HEK293 (cell line): ENCODE measurements around the gene CCNJL.

ENCODE experiments used
- CTCF ChIA-PET: fragments of 350-600 bp; formaldehyde crosslinking; extraction: SDS; loops from one replicate; lab custom pipeline; 2021; ENCODE audit warnings: antibody characterized with exemption; lab: Yijun Ruan, JAX
- POLR2A ChIA-PET: fragments of 300-600 bp; formaldehyde crosslinking; extraction: SDS; loops from one replicate; lab custom pipeline; 2020; ENCODE audit warnings: antibody characterized with exemption, inconsistent platforms; lab: Yijun Ruan, JAX
- H3K27ac ChIP-seq: fragments of 200-500 bp; sonication (Bioruptor generic); 2 replicates; pipeline ENCODE4 v1.5.1; 2014; ENCODE audit warnings: low read depth, low read length, control low read depth, inconsistent platforms; ENCODE audit errors: extremely low read depth
- H3K36me3 ChIP-seq, 2 experiments: fragments of 200-500 bp in 1 of 2; sonication (Bioruptor generic) in 1 of 2; 1 replicate in 1 of 2; 2 replicates in 1 of 2; pipeline ENCODE4 v1.5.1; 2014 to 2017; ENCODE audit warnings: inconsistent platforms in 2 of 2, low read length in 2 of 2; ENCODE audit not compliant: control insufficient read depth in 2 of 2, insufficient read depth in 1 of 2
- H3K4me1 ChIP-seq: fragments of 200-500 bp; sonication (Bioruptor generic); 2 replicates; pipeline ENCODE4 v1.5.1; 2014; ENCODE audit warnings: mild to moderate bottlenecking, low read length, inconsistent platforms; ENCODE audit not compliant: control insufficient read depth, insufficient read depth
- H3K4me3 ChIP-seq: 2 replicates; pipeline ENCODE4 v1.5.1; 2011; ENCODE audit warnings: low read depth, mild to moderate bottlenecking, control low read depth, low read length, moderate library complexity
- H3K9me3 ChIP-seq: fragments of 200-500 bp; sonication (Bioruptor generic); 2 replicates; pipeline ENCODE4 v1.5.1; 2014; ENCODE audit warnings: low read depth, low read length, inconsistent platforms; ENCODE audit not compliant: control insufficient read depth, insufficient read depth
- KLF10 ChIP-seq: fragments of 450-650 bp; IDR thresholded peaks from 2 replicates; pipeline ENCODE4 v1.5.1; 2018; ENCODE audit warnings: missing biosample characterization, mild to moderate bottlenecking, missing genetic modification characterization
- KLF8 ChIP-seq: fragments of 450-650 bp; formaldehyde crosslinking; IDR thresholded peaks from 2 replicates; pipeline ENCODE4 v1.5.1; 2016; ENCODE audit warnings: missing biosample characterization, missing genetic modification characterization
- PBX3 ChIP-seq: sonication (generic); formaldehyde crosslinking; IDR thresholded peaks from 2 replicates; pipeline ENCODE4 v1.8.1; 2022; ENCODE audit warnings: mild to moderate bottlenecking, moderate library complexity, missing genetic modification reagents
- SCRT2 ChIP-seq: fragments of 450-650 bp; formaldehyde crosslinking; IDR thresholded peaks from 2 replicates; pipeline ENCODE4 v1.5.1; 2016; ENCODE audit warnings: missing biosample characterization, missing genetic modification characterization
- SP2 ChIP-seq: fragments of 450-650 bp; formaldehyde crosslinking; IDR thresholded peaks from 2 replicates; pipeline ENCODE4 v1.5.1; 2016; ENCODE audit warnings: missing biosample characterization, missing genetic modification characterization
- SP3 ChIP-seq: fragments of 450-650 bp; formaldehyde crosslinking; IDR thresholded peaks from 2 replicates; pipeline ENCODE4 v1.5.1; 2016; ENCODE audit warnings: missing biosample characterization, missing genetic modification characterization
- ZBTB11 ChIP-seq: fragments of 450-650 bp; formaldehyde crosslinking; conservative IDR thresholded peaks from 2 replicates; pipeline ENCODE4 v1.5.1; 2016; ENCODE audit warnings: low read depth, missing biosample characterization, missing genetic modification characterization
- ZEB2 ChIP-seq: fragments of 450-650 bp; formaldehyde crosslinking; IDR thresholded peaks from 2 replicates; pipeline ENCODE4 v1.5.1; 2016; ENCODE audit warnings: missing biosample characterization, missing genetic modification characterization
- ZNF121 ChIP-seq: fragments of 450-650 bp; formaldehyde crosslinking; IDR thresholded peaks from 2 replicates; pipeline ENCODE4 v1.5.1; 2016; ENCODE audit warnings: missing biosample characterization, missing genetic modification characterization
- ZNF133 ChIP-seq: fragments of 450-650 bp; formaldehyde crosslinking; IDR thresholded peaks from 2 replicates; pipeline ENCODE4 v1.5.1; 2016; ENCODE audit warnings: missing biosample characterization, missing genetic modification characterization
- ZNF174 ChIP-seq: fragments of 450-650 bp; formaldehyde crosslinking; IDR thresholded peaks from 2 replicates; pipeline ENCODE4 v1.5.0; 2017; ENCODE audit warnings: missing biosample characterization, mild to moderate bottlenecking, missing genetic modification characterization
- ZNF354C ChIP-seq: fragments of 450-650 bp; formaldehyde crosslinking; IDR thresholded peaks from 2 replicates; pipeline ENCODE4 v1.5.1; 2016; ENCODE audit warnings: missing biosample characterization, missing genetic modification characterization, low read depth, borderline replicate concordance
- ZNF398 ChIP-seq: fragments of 450-650 bp; formaldehyde crosslinking; IDR thresholded peaks from 2 replicates; pipeline ENCODE4 v1.5.1; 2017; ENCODE audit warnings: missing biosample characterization, missing genetic modification characterization
- ZNF549 ChIP-seq: fragments of 450-650 bp; IDR thresholded peaks from 2 replicates; pipeline ENCODE4 v1.5.1; 2018; ENCODE audit warnings: missing biosample characterization, missing genetic modification characterization, mild to moderate bottlenecking, inconsistent platforms, moderate library complexity
- ZNF555 ChIP-seq: fragments of 450-650 bp; formaldehyde crosslinking; conservative IDR thresholded peaks from 2 replicates; pipeline ENCODE4 v1.5.1; 2017; ENCODE audit warnings: missing biosample characterization, mild to moderate bottlenecking, missing genetic modification characterization, inconsistent platforms
- ZNF560 ChIP-seq: fragments of 450-650 bp; formaldehyde crosslinking; IDR thresholded peaks from 2 replicates; pipeline ENCODE4 v1.5.1; 2017; ENCODE audit warnings: missing biosample characterization, missing genetic modification characterization, borderline replicate concordance
- ZNF580 ChIP-seq: fragments of 450-650 bp; formaldehyde crosslinking; IDR thresholded peaks from 2 replicates; pipeline ENCODE4 v1.5.1; 2016; ENCODE audit warnings: missing biosample characterization, missing genetic modification characterization
- ZNF621 ChIP-seq: fragments of 450-650 bp; formaldehyde crosslinking; IDR thresholded peaks from 2 replicates; pipeline ENCODE4 v1.5.1; 2017; ENCODE audit warnings: missing biosample characterization, missing genetic modification characterization
- ZNF629 ChIP-seq: fragments of 450-650 bp; formaldehyde crosslinking; IDR thresholded peaks from 2 replicates; pipeline ENCODE4 v1.5.1; 2017; ENCODE audit warnings: missing biosample characterization, missing genetic modification characterization

The CCNJL gene

DNA sequence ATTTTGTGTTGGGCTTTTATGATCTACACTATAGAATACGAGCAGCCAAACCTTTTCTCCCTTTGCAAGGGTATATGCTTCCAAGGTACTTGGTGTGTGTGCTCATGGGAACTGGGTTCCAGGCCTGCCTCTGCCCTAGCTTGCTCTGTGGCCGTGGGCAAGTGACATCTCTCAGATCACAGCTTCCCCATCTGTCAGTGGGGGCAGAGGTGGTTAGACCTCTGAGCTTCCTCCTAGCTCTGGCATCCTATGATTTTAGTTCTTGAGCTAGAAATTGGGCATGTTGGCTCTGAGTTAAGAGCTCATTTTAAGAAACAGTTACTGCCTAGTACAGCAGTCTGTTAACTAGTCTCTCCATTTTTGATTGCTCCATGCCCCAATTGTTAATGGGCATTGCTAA, 12.5 kb upstream of the CCNJL start:
- Histone ChIP-seq H3K4me1 (no peaks in the 10 kb centered on the region), H3K9me3 (no peaks in the 10 kb centered on the region), H3K4me3 (no peak overlapping the region), H3K27ac (no peak overlapping the region), H3K36me3 (no peaks in the 10 kb centered on the region)
- POLR2A ChIA-PET = no interaction called here
- TF ChIP-seq ZNF133 (tag by site-specific recombination) (no peak), ZNF174 (tag by site-specific recombination) (no peak), ZNF354C (tag by site-specific recombination) (no peak), ZNF621 (no peak), KLF8 (tag by site-specific recombination) (no peak), ZNF555 (tag by site-specific recombination) (no peak), SP3 (tag by site-specific recombination) (no peak), PBX3 (no peak), SP2 (tag by site-specific recombination) (no peak), ZNF398 (tag by site-specific recombination) (no peak), ZNF121 (tag by site-specific recombination) (no peak), ZNF629 (tag by site-specific recombination) (no peak), SCRT2 (no peak), ZNF560 (no peak), ZNF580 (no peak)
- TF ChIP-seq, all 188 proteins: peak for 0
- CTCF ChIA-PET = interaction anchor here (1.1 kb wide), 1 partner anchor 1168 kb away, joined by 3 read pairs; no protein-coding TSS in a partner anchor

DNA sequence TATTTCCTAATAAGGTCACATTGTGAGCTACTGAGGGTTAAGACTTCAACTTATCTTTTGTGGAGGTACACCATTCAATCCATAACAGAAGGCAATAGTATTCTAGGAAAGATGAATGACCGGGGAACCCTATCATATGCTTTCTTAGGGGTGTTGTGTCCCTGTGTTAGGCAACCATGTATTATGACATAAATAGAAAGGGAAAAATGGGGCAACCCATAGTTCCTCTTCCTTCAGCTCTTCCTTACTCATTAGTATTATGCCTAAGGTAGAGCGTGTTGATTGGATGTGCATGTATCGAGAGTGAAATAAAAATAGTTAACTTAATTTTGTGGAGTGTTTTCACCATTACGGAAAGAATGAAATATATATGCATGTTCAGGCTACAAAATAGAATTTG, 6.0 kb upstream of the CCNJL start:
- TF ChIP-seq ZNF549 (tag by site-specific recombination) = no peak
- no peak for TF ChIP-seq KLF10 (tag by site-specific recombination)
- TF ChIP-seq ZEB2 (tag by site-specific recombination) = no peak
- TF ChIP-seq ZBTB11 = no peak
- no peak overlapping the region for H3K4me3 ChIP-seq
- no peaks in the 10 kb centered on the region for H3K4me1 ChIP-seq
- H3K27ac ChIP-seq = no peak overlapping the region
- ChIA-PET POLR2A (interaction anchor here (0.7 kb wide), 1 partner anchor 13 kb away, joined by 3 read pairs; no protein-coding TSS in a partner anchor), CTCF (no interaction called here)
- no peaks in the 10 kb centered on the region for H3K36me3 ChIP-seq
- no peaks in the 10 kb centered on the region for H3K9me3 ChIP-seq
